ENCODE measurements around the gene HMGXB4.

DNA sequence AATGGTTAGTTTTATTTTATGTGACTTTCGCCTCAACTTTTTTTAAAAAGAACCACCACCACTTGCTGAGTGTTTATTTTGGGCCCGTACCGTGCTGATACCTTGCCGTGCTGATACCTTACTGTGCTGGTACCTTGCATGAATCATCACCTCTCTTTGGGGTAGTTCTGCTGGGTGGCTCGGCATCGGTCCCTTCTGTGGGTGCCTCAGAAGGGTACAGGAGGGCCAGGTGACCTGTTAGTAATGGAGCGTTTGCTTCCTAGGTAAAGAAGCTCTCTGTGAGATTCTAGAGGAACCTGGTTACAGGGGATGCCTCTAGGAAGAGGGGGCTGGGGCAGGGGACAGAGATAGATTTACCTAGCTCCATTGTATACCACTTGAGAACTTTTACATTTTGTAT lies 59.5 kb downstream of the HMGXB4 start:
- TF ChIP-seq ZNF274 (CRISPR knock-in tag; IDR thresholded peaks at IDR 0.05) (no peak), ZNF33B (CRISPR knock-in tag; IDR thresholded peaks at IDR 0.05) (no peak)

Measured in HepG2 (cell line).